Tibial artery (tissue), 4 donors: Measurements from ENCODE around the gene GSTP1.

Experiments used
- DNase-seq, 2 donors: peaks; one replicate each; pipeline ENCODE4 v3.0.0-alpha.2; 2019
- H3K27ac ChIP-seq, 2 donors: fragments of 200-600 bp; sonication (generic) in 1 of 2; 1 replicate in 1 of 2; 2 replicates in 1 of 2; pipeline ENCODE4 v1.5.1; 2018 to 2019; ENCODE audit warnings: mild to moderate bottlenecking in 1 of 2
- H3K27me3 ChIP-seq, 2 donors: fragments of 200-600 bp; sonication (generic) in 1 of 2; one replicate each; pipeline versions ENCODE4 v1.5.1 to v1.6.0; 2016 to 2019
- H3K36me3 ChIP-seq, 3 donors: fragments of 200-600 bp; sonication (generic) in 2 of 3; one replicate each; pipeline ENCODE4 v1.5.1; 2016 to 2019; ENCODE audit warnings: mild to moderate bottlenecking in 2 of 3
- H3K4me1 ChIP-seq, 4 donors: fragments of 200-600 bp; sonication (generic) in 2 of 4; 1 replicate in 3 of 4; 2 replicates in 1 of 4; pipeline ENCODE4 v1.5.1; 2016 to 2019
- H3K4me3 ChIP-seq, 2 donors: fragments of 200-600 bp; sonication (generic) in 1 of 2; 1 replicate in 1 of 2; 2 replicates in 1 of 2; pipeline ENCODE4 v1.5.1; 2018 to 2019; ENCODE audit warnings: mild to moderate bottlenecking in 2 of 2
- H3K9me3 ChIP-seq, 3 donors: fragments of 200-600 bp; sonication (generic) in 1 of 3; one replicate each; pipeline ENCODE4 v1.5.1; 2016 to 2019
- CTCF ChIP-seq, 2 experiments: fragments of 200-600 bp in 1 of 2; fragments of 450-650 bp in 1 of 2; IDR thresholded peaks; one replicate each; pipeline ENCODE4 v1.5.1; 2017 to 2019; ENCODE audit warnings: antibody characterized with exemption in 2 of 2, mild to moderate bottlenecking in 1 of 2, moderate library complexity in 1 of 2
- intact Hi-C: fragments of 100-400 bp; cut with DNase I; formaldehyde crosslinking; loops from one replicate; pipeline ENCODE4 v1.15.0; 2023; ENCODE audit warnings: low total_unique reads

GSTP1 gene

GRCh38 chr11:67539550-67539949 lies 44.1 kb upstream of the GSTP1 start:
- Histone ChIP-seq H3K27ac (no peak overlapping the region), H3K36me3 (no peaks in the 10 kb centered on the region), H3K4me3 (no peak overlapping the region), H3K9me3 (peaks cover 0 to 2% (median 0%) of the 10 kb centered on the region in 3 donors), H3K27me3 (no peaks in the 10 kb centered on the region), H3K4me1 (peaks cover 0 to 4% (median 0%) of the 10 kb centered on the region in 4 donors)
- no peak for DNase-seq
- no peak for TF ChIP-seq CTCF (IDR thresholded peaks at IDR 0.05)
- intact Hi-C loops = no loop called here

GRCh38 chr11:67541198-67541597 lies 42.4 kb upstream of the GSTP1 start:
- H3K27ac ChIP-seq = no peak overlapping the region
- H3K27me3 ChIP-seq = no peaks in the 10 kb centered on the region
- H3K4me3 ChIP-seq = no peak overlapping the region
- H3K4me1 ChIP-seq = peaks cover 0 to 4% (median 0%) of the 10 kb centered on the region in 4 donors
- no peak for TF ChIP-seq CTCF (IDR thresholded peaks at IDR 0.05)
- H3K36me3 ChIP-seq = no peaks in the 10 kb centered on the region
- intact Hi-C loops = no loop called here
- DNase-seq = no peak
- no peaks in the 10 kb centered on the region for H3K9me3 ChIP-seq

DNA sequence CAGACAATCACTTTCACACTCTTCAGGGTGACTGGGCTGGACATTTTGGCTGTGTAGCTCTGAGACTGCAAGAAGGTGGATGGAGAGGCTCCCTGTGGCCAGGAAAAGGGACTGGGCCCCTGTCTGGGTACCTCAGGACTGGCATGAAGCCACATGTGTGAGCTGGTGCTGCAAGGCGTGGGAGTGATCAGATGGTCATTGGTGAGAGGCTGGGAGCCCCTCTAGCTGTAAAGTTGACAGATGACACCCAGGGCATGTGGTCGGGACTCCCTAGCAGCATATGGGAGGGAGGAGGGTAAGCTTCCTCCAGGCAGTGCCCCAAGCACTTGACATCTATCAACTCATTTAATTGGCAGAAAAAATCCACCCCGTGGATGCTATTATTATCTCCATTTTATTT lies 41.4 kb upstream of the GSTP1 start:
- no peak overlapping the region for H3K4me3 ChIP-seq
- DNase-seq = no peak
- H3K27ac ChIP-seq = no peak overlapping the region
- peaks cover 0 to 4% (median 0%) of the 10 kb centered on the region in 4 donors for H3K4me1 ChIP-seq
- no peaks in the 10 kb centered on the region for H3K27me3 ChIP-seq
- intact Hi-C loops = no loop called here
- no peak for TF ChIP-seq CTCF (IDR thresholded peaks at IDR 0.05)
- H3K36me3 ChIP-seq = no peaks in the 10 kb centered on the region
- no peaks in the 10 kb centered on the region for H3K9me3 ChIP-seq

GRCh38 chr11:67542971-67543370 lies 40.6 kb upstream of the GSTP1 start:
- Histone ChIP-seq H3K36me3 (no peaks in the 10 kb centered on the region), H3K27me3 (no peaks in the 10 kb centered on the region), H3K9me3 (no peaks in the 10 kb centered on the region), H3K4me1 (peaks cover 0 to 4% (median 0%) of the 10 kb centered on the region in 4 donors), H3K4me3 (no peak overlapping the region), H3K27ac (no peak overlapping the region)
- intact Hi-C loops = no loop called here
- DNase-seq = no peak
- TF ChIP-seq CTCF (IDR thresholded peaks at IDR 0.05) = no peak

- Histone ChIP-seq H3K4me1 (peaks cover 0 to 4% (median 0%) of the 10 kb centered on the region in 4 donors), H3K9me3 (no peaks in the 10 kb centered on the region), H3K27me3 (no peaks in the 10 kb centered on the region), H3K27ac (no peak overlapping the region), H3K4me3 (no peak overlapping the region), H3K36me3 (no peaks in the 10 kb centered on the region)
- intact Hi-C loops = no loop called here
- no peak for TF ChIP-seq CTCF (IDR thresholded peaks at IDR 0.05)
- DNase-seq = no peak
Measured at GRCh38 chr11:67543585-67543984, 40.0 kb upstream of the GSTP1 start.

GRCh38 chr11:67544616-67545242 lies 38.9 kb upstream of the GSTP1 start:
- H3K27ac ChIP-seq = no peak overlapping the region
- H3K9me3 ChIP-seq = no peaks in the 10 kb centered on the region
- no peak for TF ChIP-seq CTCF (IDR thresholded peaks at IDR 0.05)
- intact Hi-C loops = no loop called here
- no peaks in the 10 kb centered on the region for H3K4me1 ChIP-seq
- no peaks in the 10 kb centered on the region for H3K36me3 ChIP-seq
- no peak overlapping the region for H3K4me3 ChIP-seq
- no peaks in the 10 kb centered on the region for H3K27me3 ChIP-seq
- no peak for DNase-seq
